Fibroblast of villous mesenchyme (primary cell): ENCODE measurements around the gene ABCG5. TPM values are rescaled to one million over a fixed set of nuclear protein-coding genes. Genes with fewer than 3 reads are reported as not detected.

Experiments
- DNase-seq: peaks from one replicate; pipeline ENCODE4 v3.0.0-alpha.2; 2010; ENCODE audit warnings: low read depth
- H3K4me3 ChIP-seq: 2 replicates; pipeline ENCODE4 v1.5.1; 2011; ENCODE audit warnings: low read depth, mild to moderate bottlenecking, low read length
- CTCF ChIP-seq: IDR thresholded peaks from 2 replicates; pipeline ENCODE4 v1.5.1; 2012; ENCODE audit warnings: low read depth, mild to moderate bottlenecking, low read length; ENCODE audit not compliant: insufficient read depth
- total RNA-seq: library from RNA; depleted of rRNA; stranded (reverse); fragments of >200 nt; gene quantifications from 2 replicates; pipeline ENCODE4 v1.2.3, GENCODE V29; 2012

ABCG5 gene
- total RNA-seq, 1 donor = not detected

GRCh38 chr2:43812006-43812405 is 26.6 kb downstream of the ABCG5 start:
- no peak overlapping the region for H3K4me3 ChIP-seq
- no peak for TF ChIP-seq CTCF
- no peak for DNase-seq

- TF ChIP-seq CTCF = no peak
- DNase-seq = no peak
Measured at GRCh38 chr2:43810888-43811287, 27.8 kb downstream of the ABCG5 start.

DNA sequence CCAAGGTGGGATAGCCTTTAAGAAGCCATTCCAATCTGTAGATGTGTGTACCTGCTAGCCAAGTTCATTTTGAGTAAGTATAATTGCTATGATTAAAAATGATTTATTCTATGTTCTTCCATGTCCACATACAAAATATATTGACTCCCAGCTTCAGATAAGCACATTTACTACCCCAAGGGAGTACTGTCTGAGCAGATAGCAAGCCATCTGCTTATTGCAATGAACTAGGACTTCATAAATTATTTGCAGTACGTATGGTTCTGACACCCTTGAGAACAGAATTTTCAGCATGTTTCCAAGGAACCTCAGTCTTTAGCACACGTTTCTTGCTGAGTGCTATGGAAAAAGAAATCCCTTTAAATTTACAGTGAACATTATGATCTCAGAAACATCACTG is 28.2 kb downstream of the ABCG5 start:
- no peak overlapping the region for H3K4me3 ChIP-seq
- no peak for TF ChIP-seq CTCF
- no peak for DNase-seq

More at GRCh38 chr2:43810888-43811287, 27.8 kb downstream of the ABCG5 start:
- no peak overlapping the region for H3K4me3 ChIP-seq

DNA sequence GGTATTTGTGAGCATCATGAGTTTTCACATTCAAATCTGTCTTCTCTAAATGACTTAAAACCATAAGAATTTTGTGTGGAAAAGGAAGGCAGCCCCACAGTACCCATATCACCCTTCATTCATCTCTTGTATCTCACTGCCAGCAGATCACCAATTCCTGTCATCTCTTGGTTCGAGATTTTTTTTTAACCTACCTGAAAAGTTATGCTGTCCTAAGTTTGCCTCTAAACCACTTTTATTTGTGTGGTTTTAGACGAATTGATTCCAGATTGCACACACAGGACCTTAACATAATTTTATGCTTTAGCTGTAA is 32.0 kb downstream of the ABCG5 start:
- no peak for TF ChIP-seq CTCF
- no peak for DNase-seq
- no peak overlapping the region for H3K4me3 ChIP-seq

DNA sequence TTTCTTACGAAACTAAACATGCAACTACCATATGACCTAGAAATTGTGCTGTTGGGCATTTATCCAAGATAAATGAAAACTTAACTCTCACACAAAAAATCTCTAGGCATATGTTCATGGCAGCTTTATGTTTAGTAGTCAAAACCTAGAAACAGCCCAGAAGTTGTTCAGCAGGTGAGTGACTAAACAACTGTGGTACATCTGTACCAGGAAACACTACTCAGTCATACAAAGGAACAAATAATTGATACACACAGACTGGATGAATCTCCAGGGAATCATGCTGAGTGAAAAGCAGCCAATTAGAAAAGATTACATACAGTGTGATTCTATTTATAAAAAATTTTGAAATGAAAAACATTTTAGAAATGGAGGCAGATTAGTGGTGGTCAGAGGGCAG is 35.5 kb downstream of the ABCG5 start:
- DNase-seq = peak; percentile 27
- no peak overlapping the region for H3K4me3 ChIP-seq
- TF ChIP-seq CTCF = no peak

DNA sequence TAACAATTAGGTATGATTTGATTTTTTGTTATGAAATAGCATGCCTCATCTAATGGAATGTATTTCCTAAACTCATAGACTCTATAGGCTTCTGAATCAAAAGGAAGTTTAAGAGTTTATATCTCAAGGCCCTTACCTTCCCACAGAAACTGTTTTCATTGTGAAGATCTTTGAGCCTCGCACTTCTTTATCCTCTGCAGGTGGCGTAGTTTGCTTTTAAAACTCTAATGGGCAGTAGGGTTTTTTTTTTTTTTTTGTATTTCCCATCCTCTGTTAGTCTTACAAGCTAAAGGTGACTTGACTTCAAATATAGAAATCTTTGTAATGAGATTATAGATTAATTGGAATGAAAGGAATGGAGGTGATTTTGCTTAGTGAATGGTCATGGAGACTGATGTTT is 36.5 kb downstream of the ABCG5 start:
- no peak overlapping the region for H3K4me3 ChIP-seq
- TF ChIP-seq CTCF = no peak
- no peak for DNase-seq

GRCh38 chr2:43800894-43801293 is 37.7 kb downstream of the ABCG5 start:
- H3K4me3 ChIP-seq = no peak overlapping the region
- DNase-seq = no peak
- TF ChIP-seq CTCF = no peak
